HG02885 (cell line): ENCODE results near the gene IFNL4.
"Not testable (repeated sequence)": the region's sequence is repeated elsewhere in the genome, so short reads cannot be mapped to it uniquely, and the experiment has no call there.

Experiments used
- ATAC-seq: cut with Tn5 transposase; IDR thresholded peaks from one replicate; pipeline ENCODE4 v1.9.1; 2021; ENCODE audit warnings: mild to moderate bottlenecking; ENCODE audit not compliant: unreplicated experiment, poor library complexity

Gene IFNL4

DNA sequence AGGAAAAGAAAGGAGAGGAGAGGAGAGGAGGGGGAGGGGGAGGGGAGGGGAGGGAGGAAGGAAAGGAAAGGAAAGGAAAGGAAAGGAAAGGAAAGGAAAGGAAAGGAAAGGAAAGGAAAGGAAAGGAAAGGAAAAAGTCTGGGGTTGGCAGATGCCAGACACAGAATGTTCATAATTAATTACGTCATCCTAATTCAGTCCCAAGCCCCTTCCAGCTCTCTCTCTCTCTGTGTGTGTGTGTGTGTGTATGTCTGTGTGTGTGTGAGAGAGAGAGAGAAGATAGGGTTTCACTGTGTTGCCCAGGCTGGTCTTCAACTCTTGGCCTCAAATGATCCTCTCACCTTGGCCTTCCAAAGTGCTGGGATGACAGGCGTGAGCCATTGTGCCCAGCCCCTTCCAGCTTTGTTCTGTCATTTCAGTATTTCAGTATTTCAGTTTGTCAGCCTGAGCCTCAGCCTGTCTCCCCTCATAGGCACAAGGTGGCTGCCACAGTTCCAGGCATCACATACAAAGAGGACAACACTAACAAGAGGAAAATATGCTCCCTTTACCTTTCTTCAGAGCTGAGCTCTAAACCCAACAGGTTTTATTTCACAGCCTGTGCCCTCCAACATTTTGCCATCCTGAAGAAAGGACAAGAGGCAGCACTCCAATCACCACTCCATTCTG, 18.4 kb downstream of the IFNL4 start:
- ATAC-seq: no peak

DNA sequence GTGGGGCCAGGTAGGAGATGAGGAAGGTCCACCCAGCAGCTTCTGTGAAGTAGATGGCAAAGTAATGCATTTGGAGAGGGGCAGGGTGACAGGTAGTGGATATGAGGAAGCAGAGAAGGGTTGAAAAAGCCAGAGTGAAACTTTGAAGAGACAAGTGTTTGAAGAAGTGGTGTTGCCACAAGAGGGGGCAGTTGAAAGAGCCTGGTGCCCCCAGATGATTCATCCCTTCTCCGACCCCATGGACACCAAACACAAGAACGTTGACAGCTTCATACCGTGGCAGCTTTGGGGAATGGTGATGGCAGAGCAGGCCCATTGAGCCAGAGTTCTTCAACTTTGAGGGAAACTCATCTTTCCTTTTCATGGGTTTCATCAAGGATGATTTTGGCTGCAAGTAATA, 23.7 kb downstream of the IFNL4 start:
- ATAC-seq: no peak

DNA sequence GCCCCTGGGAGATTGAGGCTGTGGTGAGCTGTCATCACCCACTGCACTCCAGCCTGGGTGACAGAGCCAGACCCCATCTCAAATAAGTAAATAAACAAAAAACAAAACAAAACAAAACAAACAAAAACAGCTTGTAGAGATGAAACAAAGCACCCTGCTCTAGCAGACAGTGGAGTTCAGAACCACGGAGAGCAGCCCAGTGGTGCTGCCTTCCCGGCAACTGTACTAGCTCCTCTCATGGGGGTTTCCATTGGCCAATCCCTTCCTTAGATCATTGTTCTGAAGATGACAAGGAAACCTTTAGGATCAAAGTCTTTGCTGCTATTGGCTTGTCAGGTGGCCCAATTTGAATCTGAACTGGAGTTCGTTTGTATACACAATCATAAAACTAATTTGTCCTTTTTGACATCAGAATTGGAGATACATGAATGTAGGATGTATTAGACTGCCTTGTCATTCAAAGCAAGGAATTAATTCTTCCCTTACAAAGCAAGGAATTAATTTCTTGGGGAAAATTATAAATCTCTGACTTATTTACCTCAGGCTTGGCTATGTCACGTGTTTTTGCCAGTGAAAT, 24.9 kb downstream of the IFNL4 start:
- ATAC-seq: no peak

DNA sequence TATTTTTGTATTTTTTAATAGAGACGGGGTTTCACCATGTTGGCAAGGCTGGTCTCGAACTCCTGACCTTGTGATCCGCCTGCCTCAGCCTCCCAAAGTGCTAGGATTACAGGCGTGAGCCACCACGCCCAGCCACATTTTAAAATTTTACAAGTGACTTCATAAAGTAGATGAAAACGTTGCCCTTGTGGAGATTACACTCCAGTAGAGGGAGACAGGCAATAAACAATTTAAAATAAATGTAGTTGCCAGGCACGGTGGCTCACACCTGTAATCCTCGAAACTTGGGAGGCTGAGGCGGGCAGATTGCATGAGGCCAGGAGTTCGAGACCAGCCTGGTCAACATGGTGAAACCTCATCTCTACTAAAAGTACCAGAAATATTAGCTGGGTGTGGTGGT, 29.5 kb downstream of the IFNL4 start:
- not testable (repeated sequence) for ATAC-seq

DNA sequence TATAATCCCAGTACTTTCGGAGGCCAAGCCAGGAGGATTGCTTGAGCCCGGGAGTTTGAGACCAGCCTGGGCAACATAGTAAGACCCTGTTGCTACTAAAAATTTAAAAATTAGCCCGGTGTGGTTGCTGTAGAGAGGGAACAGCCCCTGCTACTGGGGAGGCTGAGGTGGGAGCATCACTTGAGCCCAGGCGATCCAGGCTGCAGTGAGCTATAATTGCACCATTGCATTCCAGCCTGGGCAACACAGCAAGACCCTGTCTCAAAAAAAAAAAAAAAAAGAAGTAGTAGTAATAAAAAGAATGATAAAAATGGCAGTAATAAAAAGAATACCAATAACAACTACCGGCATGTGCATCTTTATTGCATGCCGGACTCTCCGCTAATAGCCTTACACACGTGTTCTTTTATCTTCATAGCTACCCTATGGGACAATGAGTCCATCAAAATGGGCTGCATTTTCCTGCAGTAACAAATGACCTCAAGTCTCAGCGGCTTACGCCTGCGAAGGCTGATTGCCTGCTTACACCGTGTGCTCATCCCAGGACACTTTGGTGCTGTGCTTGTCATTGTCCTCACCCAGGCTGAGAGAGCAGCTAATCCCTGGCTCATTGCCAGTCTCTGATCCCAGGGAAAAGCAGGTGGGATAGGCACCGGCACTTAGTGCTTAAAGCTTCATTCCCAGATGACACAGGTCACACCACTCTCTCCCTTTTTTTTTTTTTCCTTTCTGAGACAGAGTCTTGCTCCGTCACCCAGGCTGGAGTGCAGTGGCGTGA, 30.2 kb downstream of the IFNL4 start:
- ATAC-seq: no peak

DNA sequence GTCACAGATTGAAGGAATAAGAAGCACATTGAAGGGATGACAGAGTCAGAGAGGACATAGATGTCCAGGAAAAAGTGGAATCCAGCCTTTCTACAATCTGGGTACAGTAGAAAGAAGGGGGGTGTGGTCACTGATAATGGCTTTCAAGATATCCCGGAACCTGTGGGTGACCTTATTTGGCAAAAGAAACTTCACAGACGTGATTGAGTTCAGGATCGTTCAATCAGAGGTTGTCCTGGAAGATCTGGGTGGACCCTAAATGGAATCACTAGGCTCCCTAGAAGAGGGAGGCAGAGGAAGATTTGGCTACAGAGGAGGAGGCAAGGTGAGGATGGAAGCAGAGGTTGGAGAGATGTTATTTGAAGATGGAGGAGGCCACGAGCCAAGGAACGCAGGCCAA, 31.6 kb downstream of the IFNL4 start:
- ATAC-seq: no peak

DNA sequence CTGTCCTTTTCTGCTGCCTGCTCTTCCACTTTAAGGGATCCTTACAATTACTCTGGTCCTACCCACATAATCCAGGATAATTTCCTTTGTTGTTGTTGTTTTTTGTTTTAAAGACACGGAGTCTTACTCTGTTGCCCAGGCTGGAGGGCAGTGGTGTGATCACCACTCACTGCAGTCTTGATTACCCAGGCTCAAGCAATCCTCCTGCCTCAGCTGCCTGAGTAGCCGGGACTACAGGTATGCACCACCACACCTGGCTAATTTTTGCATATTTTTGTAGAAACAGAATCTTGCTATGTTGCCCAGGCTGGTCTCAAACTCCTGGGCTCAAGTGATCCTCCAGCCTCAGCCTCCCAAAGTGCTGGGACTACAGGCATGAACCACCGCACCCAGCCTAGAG, 33.3 kb downstream of the IFNL4 start:
- not testable (repeated sequence) for ATAC-seq

DNA sequence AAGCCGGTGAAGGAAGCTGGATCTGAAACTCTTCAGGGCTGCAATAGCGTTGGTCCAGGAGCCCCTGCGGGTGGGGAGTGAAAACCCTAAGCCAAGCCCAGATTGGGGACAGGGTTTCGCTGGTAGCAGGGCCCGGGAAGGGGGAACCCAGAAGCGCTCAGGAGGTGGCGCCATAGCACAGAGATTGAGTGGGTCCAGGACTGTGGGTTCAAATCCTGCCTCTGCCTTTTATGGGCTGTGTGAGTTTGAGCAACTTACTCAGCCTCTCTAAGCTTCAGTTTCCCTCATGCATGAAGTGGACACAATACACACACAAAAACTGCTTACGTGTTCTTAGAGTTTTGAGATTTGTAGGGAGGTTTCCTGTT, 36.3 kb downstream of the IFNL4 start:
- no peak for ATAC-seq

DNA sequence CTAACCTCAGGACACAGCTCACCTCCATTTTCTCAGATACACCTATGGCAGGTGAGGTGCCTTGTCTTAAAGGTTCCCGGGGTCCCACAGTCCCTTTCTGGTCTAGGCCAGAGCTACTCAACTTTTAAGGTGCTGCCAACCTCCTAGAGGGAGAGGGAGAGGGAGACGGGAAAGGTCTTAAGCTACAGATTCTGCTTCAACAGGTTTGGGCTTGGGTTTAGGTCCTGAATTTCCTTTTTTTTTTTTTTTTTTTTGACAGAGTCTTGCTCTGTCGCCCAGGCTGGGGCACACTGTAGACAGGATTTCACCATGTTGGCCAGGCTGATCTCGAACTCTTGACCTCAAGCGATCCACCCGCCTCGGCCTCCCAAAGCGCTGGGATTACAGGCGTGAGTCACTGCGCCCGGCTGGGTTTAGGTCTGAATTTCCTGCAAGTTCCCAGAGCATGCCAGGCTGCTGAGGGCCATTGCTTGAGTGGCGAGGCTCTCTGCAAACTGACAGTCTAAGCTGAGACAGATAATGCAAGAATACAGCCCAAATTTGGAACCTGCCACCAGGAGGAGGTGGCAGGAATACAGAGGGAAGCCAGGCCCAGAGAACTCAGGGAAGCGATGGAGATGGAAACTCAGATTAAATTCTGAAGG, 36.8 kb downstream of the IFNL4 start:
- no peak for ATAC-seq

DNA sequence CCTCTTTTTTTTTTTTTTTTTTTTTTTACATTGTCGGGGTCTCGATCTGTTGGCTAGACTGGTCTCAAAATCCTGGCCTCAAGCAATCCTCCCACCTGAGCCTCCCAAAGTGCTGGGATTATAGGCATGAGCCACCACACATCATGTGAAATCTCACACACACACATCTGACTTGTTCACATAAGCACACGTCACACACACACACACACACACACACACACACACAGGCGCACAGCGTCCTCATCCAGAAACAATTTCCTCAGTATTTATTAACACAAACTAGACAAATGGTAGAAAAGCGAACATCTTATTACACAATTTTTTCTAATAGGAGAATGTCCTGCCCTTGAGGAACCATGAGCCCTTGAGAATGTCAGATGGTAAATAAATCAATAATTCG, 39.5 kb downstream of the IFNL4 start:
- no peak for ATAC-seq

DNA sequence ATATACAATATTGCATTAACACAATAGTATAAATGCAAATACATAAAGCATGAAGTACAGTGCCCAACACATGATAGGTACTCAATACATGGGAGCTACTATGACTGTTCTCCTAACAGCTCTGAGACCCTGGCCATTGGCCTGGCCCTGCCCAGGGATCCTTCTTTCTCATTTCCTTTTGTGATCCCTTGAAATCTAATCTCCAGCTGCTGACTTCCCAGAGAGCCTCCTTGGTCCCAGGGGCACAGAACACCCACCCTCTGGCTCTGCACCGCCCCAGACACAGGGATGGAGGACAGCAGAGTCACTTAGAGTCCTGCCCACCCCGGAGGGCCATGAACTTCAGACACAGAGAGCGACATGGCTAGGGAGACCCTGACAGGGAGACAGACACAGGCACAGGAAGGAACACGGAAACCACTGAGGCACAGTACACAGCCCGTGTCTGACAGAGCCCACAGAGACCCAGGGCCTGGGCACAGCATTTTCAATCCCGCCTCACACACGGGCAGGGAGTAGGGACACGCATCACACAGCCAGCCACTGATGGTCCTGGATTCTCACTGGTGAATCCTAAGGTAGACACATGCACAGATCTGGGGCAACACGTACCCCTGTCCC, 40.4 kb downstream of the IFNL4 start:
- ATAC-seq: no peak

DNA sequence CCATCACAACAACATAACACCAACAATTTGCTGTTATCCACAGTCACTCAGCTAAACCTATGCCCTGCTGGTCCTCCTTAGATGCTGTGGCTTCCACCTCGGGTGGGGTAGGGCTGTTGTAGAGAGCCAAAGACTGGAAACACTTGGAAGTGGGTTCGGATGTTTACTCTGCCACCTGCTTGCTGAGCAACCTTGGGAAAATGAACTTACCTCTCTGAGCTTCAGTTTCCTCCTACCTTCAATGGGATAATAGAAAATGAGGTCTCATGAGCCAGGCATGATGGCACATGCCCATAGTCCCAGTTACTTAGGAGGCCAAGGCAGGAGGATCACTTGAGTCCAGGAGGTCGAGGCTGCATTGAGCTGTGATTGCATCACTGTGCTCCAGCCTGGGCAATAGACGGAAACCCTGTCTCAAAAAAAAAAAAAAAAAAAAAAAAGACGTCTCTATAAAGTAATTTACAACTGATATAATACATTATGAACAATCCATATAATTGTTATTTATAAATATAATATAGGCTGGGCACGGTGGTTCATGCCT, 41.3 kb downstream of the IFNL4 start:
- ATAC-seq: no peak

DNA sequence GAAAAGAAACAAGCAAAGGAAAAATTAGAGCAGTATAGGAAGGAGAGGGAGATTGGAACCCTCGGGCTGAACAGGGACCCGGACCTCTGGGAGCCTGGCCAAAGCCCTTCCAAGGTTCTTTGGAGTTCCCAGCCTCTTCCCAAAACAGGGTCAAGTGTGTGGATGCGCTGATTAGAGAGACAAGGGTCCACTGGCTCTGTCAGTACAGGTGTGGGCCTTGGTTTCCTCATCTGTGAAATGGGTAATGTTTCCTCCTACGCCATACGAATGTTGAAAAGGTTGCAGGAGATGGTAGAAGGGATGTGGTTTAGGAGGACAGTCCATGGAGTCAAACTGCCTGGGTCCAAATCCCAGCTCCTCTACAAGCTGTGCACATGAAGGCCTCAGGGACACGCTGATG, 42.5 kb downstream of the IFNL4 start:
- no peak for ATAC-seq

DNA sequence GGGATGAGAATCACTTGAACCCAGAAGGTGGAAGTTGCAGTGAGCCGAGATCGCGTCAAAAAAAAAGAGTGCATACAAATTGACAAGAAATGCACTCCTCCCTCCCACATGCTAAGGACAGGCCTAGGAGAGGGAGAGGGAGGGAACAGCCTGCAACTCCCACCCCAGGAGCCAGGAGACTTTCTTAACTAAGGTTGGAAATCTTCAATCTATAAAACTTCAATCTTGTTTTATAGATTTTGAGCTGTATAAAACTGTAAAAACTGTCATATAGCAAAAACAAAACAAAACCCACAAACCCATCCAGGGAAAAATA, 43.2 kb downstream of the IFNL4 start:
- no peak for ATAC-seq

DNA sequence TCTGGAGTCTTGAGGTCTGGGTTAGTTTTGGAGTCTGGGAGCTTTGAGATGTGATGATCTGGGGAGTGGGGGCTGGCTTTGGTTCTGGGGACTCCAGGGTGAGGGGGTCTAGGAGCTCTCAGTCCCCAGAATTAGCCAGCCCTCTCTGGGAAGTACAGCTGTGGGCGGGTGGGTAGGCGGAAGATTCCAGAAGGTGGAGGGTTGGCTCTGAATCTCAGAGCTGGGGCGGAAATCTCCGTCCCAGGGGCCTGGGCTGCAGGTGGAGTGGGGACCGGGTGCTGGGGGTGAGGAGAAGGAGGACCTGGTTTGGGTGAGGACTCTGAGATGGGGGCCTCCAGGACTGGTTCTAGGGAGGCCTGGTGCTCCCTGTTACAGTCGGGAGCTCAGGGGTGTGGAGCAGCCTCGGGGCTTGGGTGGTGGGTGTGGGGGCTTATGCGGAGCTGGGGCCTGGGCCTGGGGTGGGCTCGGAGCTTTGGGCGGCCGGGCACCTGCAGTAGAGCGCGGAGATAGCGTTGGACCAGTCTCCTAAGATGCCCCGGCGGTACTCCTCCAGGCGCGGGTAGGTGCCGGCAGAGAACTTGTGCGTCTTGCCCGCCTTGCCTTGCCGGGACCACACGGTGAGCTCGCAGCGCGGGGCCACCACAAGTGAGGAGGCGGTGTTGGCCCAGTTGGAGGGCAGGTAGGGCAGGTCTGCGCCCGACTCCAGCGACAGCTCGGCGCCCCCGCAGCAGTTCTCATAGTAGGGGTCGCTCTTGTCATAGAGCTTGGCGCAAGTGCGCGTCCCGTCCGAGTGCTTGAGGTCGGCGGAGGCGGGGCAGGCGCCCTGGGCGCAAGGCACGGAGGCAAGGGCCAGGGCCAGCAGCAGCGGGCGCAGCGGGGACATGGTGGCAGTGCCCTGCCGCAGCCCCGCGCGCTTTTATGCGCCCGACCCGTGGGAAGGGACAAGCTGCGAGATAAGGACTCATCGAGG, 45.0 kb downstream of the IFNL4 start, which contains the start of gene SYCN:
SYCN (minus strand) TSS at position 892 of the 970 bp plus-strand sequence; CDS start at position 883, 9 bp downstream.
- no peak for ATAC-seq

DNA sequence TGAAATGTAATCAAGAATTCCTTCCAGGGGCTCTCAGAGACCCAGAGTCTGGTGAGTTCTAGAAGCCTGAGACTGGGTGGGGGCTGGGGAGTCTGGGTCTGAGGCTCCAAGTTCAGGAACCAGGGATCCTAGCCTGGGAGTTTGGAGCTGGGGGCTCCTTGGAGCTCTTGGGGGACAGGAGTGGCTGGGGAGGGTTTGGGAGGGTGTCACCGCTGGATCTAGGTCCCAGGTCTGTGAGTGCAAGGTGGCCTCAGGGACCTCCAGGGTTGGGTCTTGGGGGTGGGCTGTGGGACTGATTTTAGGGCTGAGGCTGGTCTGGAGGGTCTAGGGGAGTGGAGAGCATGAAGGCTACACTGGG, 45.7 kb downstream of the IFNL4 start:
- ATAC-seq: no peak

DNA sequence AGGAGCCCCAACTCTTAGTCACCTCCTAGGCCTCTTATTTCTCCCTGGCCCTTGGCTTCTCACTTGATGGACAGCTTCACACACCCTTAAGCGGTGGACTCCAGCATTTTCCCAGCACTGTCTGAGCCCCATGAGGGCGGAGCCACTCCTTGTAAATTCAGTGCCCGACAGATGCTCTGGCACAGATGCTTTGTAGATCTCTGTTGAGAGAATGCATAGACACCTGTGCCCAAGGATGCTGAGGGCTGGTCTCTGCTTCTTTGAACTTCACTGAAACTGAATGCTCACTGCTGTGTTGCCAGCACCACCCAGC, 47.9 kb downstream of the IFNL4 start:
- ATAC-seq: no peak

DNA sequence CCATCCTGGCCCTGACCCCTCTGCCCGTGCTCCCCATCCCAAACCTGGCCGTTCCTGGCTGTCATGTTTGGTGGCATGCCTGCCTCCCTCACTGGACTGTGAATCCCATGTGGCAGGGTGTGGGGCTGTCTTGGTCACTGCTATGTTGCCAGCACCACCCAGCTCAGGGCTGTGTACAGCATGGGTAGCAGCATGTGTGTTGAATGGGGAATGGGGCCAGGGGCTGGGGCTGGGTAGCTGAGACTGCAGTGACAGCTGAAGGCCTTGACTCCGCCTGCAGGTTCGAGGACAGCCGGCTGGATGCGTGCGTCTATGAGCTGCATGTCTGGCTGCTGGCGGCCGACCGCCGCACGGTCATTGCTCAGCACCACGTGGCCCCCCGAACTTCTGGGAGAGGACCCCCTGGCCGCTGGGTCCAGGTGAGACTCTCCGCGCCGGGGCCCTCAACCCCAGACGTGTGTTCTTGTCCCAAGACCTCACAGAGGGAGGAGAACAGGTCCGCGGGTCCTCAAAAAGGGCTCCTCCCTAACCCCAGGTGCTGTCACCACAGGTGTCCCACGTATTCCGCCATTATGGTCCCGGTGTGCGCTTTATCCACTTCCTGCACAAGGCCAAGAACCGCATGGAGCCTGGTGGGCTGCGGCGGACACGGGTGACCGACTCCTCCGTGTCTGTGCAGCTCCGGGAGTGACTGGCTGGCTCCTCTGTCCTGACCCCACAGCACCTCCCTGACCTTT, 48.4 kb downstream of the IFNL4 start:
- no peak for ATAC-seq

DNA sequence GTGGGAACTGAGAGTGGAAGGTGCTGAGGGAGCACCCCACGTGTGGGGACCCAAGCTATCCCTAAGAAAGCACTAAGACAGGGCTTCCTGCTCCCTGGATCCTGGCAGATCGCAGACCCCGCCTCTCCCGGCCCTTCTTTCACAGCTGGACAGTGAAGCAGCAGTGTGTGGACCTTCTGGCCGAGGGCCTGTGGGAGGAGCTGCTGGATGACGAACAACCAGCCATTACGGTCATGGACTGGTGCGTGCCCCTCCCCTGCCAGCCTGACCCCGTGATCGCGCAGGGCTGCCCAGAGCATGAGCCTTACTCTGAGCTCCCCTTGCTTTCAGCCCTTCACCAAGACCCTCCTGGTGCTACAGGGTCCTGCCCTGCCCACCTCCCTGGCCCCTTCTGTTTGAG, 49.6 kb downstream of the IFNL4 start:
- ATAC-seq: no peak
